Upper lobe of right lung (tissue), 1 donor: ENCODE results near the gene WDR43. TPM values are rescaled to one million over a fixed set of nuclear protein-coding genes. Genes with fewer than 3 reads are reported as not detected.
A peak's percentile ranks its signal among the peaks of the same experiment; 100 is the strongest.

Source experiments
- ATAC-seq: fragments of 200-7000 bp; cut with Tn5 transposase; one replicate; pipeline ENCODE4 v1.9.1; 2020; ENCODE audit warnings: mild to moderate bottlenecking, moderate library complexity
- DNase-seq: peaks from one replicate; pipeline ENCODE4 v3.0.0-alpha.2; 2020
- H3K27ac ChIP-seq: fragments of 200-600 bp; one replicate; pipeline ENCODE4 v1.8.0; 2022
- H3K27me3 ChIP-seq: fragments of 200-600 bp; one replicate; pipeline ENCODE4 v1.8.0; 2022; ENCODE audit warnings: mild to moderate bottlenecking
- H3K36me3 ChIP-seq: fragments of 200-600 bp; one replicate; pipeline ENCODE4 v1.8.0; 2022
- H3K4me1 ChIP-seq: fragments of 200-600 bp; one replicate; pipeline ENCODE4 v1.8.0; 2022
- H3K4me3 ChIP-seq: fragments of 200-600 bp; one replicate; pipeline ENCODE4 v1.8.0; 2022; ENCODE audit warnings: mild to moderate bottlenecking
- H3K9me3 ChIP-seq: fragments of 200-600 bp; one replicate; pipeline ENCODE4 v1.8.0; 2022
- CTCF ChIP-seq: fragments of 200-600 bp; IDR thresholded peaks from one replicate; pipeline ENCODE4 v1.8.0; 2022; ENCODE audit warnings: antibody characterized with exemption
- intact Hi-C: fragments of 100-400 bp; cut with DNase I; formaldehyde crosslinking; loops from one replicate; pipeline ENCODE4 v1.11.0; 2022
- total RNA-seq: library from RNA; stranded (reverse); fragmentation: NEBNext Ultra II Directional; extraction: Animal tissue kit (Norgen Biotek cat#: 25700); gene quantifications from one replicate; pipeline ENCODE4 v1.2.1, GENCODE V29; 2021
- donor health status: DM: no; HTN: yes; CAD: no; lungs with severe emphysema.

The WDR43 gene
- total RNA-seq, 1 donor from 2014 or later: 27.6 TPM

DNA sequence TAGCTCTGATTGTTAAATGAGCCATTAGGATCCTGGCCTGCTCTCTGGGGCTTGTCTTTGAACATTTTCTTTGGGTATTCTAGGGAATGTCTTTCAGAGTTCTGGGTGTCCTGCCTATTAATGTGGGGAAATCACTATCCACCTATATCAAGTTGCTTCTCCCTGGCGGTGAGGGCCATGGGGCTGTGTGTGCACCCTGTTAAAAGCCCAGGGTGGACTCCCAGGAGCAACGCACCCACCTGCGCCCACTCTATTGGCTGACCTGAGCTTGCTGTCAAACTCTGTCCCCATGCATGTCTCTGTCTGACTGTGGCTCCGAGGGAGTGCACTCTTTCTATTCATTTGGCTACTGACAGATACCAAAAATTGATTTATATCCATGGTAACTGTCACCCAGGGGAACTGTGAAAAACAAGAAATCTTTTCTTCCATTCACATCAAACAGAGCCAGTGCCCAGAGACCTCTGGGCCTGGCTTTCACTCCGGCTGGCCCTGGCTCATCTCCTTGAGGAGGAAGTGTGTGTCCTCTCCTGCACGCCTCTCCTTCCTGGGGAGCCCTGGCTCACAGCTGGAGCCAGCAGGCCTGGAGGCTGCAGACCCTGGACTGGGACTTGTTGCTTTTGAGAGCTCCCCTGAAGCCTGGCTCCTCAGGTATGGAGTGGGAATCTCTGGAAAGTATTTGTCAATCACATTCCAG, 76.1 kb downstream of the WDR43 start:
- intact Hi-C loops: loop anchor here (10.0 kb wide), 1 partner anchor 224 kb away; no protein-coding TSS in a partner anchor
- no peak for ATAC-seq
- no peaks in the 10 kb centered on the region for H3K36me3 ChIP-seq
- H3K9me3 ChIP-seq: no peaks in the 10 kb centered on the region
- TF ChIP-seq CTCF: no peak
- no peaks in the 10 kb centered on the region for H3K4me1 ChIP-seq
- no peak overlapping the region for H3K27ac ChIP-seq
- no peak for DNase-seq
- no peak overlapping the region for H3K4me3 ChIP-seq
- H3K27me3 ChIP-seq: no peaks in the 10 kb centered on the region

DNA sequence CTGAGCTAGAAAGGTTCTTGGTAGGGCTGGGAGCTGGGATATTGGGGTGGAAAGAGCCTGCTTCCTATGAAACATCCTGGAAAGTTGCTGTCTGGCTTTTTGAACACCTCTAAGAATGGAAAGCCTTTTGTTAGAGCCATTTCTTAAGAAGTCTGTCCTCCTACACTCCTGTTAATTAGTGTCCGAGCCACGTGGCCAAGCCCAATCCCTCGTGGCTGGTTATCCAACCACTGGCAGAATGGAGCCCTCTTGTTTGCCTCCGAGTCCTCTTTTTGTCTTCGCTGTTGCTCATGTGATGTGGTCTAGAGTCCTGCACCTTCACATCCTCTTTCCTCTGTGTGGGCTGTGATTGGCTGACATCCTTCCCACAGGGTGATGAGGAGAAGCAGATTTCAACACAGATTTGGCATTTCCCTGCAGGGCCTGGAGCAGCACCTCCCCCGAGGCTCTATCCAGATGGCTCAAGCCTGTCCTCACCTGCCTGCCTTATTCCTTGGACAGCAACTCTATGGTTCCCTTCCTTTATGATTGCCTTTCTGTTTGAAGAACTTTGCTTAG, 78.4 kb downstream of the WDR43 start:
- H3K36me3 ChIP-seq: no peaks in the 10 kb centered on the region
- H3K4me1 ChIP-seq: no peaks in the 10 kb centered on the region
- ATAC-seq (peak; percentile 30), DNase-seq (no peak)
- no peak overlapping the region for H3K27ac ChIP-seq
- no peak overlapping the region for H3K4me3 ChIP-seq
- no peaks in the 10 kb centered on the region for H3K27me3 ChIP-seq
- intact Hi-C loops: loop anchor here (10.0 kb wide), 1 partner anchor 222 kb away; no protein-coding TSS in a partner anchor
- no peak for TF ChIP-seq CTCF
- no peaks in the 10 kb centered on the region for H3K9me3 ChIP-seq

- DNase-seq (no peak), ATAC-seq (no peak)
- Histone ChIP-seq H3K27ac (no peak overlapping the region), H3K27me3 (no peaks in the 10 kb centered on the region), H3K36me3 (no peaks in the 10 kb centered on the region), H3K4me1 (no peaks in the 10 kb centered on the region), H3K9me3 (no peaks in the 10 kb centered on the region), H3K4me3 (no peak overlapping the region)
- intact Hi-C loops: loop anchor here (10.0 kb wide), 1 partner anchor 221 kb away; no protein-coding TSS in a partner anchor
- no peak for TF ChIP-seq CTCF
These were observed 79.8 kb downstream of the WDR43 start for GRCh38 chr2:28974252-28974651.

DNA sequence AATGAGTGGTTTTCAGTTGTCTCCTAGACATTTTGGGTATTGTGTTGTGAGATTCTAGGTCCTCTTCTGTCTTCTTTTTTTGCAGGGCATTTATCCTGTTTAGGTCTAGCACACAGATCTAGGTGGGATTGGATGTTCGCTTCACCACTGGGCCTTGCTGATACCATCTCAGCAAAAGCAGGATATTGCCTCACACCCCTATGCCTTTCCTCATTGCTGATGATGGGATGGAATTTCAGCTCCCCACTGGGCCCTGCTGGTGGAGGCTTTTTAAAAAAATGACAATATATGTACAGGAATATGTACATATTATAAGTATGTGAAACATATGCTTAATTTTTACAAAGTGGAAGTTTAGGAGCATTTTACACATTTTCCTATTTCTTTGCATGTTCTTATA, 81.2 kb downstream of the WDR43 start:
- Histone ChIP-seq H3K4me3 (no peak overlapping the region), H3K27ac (no peak overlapping the region), H3K27me3 (no peaks in the 10 kb centered on the region), H3K36me3 (no peaks in the 10 kb centered on the region), H3K9me3 (no peaks in the 10 kb centered on the region), H3K4me1 (no peaks in the 10 kb centered on the region)
- TF ChIP-seq CTCF: no peak
- no peak for ATAC-seq
- intact Hi-C loops: loop anchor here (10.0 kb wide), 1 partner anchor 219 kb away; no protein-coding TSS in a partner anchor
- DNase-seq: no peak

DNA sequence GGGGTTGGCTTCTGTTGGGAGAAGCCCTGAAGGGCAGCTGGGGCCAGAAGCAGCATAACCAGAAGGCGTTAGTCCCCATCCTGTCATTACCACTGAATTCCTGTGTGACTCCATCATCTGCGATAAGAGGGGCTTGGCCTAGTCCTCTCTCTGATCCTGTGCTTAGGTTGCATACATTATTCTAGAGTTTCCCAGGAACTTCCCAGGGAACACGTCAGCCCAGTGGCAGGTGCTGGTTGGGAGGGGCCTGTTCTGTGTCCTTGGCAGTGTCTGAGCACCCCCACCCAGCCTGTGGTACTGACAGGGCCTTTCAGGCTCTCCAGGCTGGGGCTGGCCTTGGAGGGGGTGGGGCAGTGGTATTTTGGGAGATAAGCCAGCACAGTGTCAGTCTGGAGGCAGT, 82.1 kb downstream of the WDR43 start:
- H3K36me3 ChIP-seq: no peaks in the 10 kb centered on the region
- DNase-seq: no peak
- no peaks in the 10 kb centered on the region for H3K9me3 ChIP-seq
- no peak for TF ChIP-seq CTCF
- intact Hi-C loops: loop anchor here (10.0 kb wide), 1 partner anchor 218 kb away; no protein-coding TSS in a partner anchor
- peak; percentile 81 for ATAC-seq
- no peaks in the 10 kb centered on the region for H3K27me3 ChIP-seq
- H3K4me3 ChIP-seq: no peak overlapping the region
- no peak overlapping the region for H3K27ac ChIP-seq
- H3K4me1 ChIP-seq: peaks cover 5% of the 10 kb centered on the region
